CD1c-positive myeloid dendritic cell (primary cell): Measurements from ENCODE around the gene SORL1.
A peak's percentile ranks its signal among the peaks of the same experiment; 100 is the strongest.
"Not testable (repeated sequence)": the region's sequence is repeated elsewhere in the genome, so short reads cannot be mapped to it uniquely, and the experiment has no call there.

Experiments
- DNase-seq: peaks from one replicate; pipeline ENCODE4 v3.0.0-alpha.2; 2016; ENCODE audit errors: extremely low spot score

SORL1 gene

GRCh38 chr11:121478226-121478894 is 26.2 kb downstream of the SORL1 start:
- DNase-seq: no peak

DNA sequence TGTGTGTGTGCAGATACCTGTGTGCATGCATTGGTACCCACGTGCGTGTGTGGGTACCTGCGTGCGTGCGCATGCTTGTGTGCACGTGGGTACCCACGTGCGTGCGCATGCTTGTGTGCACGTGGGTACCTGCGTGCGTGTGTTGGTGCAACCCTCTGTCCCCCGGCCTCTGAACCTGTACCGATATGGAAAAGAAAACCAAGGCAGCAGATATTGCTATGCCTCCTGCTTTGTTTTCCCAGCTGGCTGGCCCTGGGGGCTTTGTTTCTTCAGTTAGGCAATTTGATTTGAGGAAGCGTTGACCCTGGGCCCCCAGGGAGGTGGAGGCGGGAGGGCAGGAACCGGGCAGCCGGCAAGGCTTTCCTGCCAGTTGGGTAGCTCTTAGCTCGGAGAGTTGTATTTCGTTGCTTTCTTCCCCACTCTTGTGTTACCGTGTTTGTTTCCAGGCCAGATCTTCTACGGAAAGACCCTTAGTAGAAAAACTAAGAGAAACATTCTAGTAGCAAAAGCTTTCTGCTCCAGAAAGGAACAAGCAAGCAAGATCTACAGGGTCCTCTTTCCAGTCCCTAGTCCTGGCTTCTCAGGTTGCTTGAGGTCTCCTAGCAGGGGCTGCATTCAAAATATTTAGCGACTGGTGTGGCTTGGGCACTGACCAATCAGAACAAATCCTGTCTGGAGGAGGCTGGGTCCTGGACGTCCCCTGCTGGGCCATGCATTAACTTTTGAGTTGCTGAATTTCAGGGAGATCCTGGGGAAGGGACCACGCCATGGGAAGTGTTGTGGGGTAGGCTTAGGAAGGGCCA is 27.0 kb downstream of the SORL1 start:
- no peak for DNase-seq

GRCh38 chr11:121479698-121480238 is 27.7 kb downstream of the SORL1 start:
- DNase-seq: no peak

DNA sequence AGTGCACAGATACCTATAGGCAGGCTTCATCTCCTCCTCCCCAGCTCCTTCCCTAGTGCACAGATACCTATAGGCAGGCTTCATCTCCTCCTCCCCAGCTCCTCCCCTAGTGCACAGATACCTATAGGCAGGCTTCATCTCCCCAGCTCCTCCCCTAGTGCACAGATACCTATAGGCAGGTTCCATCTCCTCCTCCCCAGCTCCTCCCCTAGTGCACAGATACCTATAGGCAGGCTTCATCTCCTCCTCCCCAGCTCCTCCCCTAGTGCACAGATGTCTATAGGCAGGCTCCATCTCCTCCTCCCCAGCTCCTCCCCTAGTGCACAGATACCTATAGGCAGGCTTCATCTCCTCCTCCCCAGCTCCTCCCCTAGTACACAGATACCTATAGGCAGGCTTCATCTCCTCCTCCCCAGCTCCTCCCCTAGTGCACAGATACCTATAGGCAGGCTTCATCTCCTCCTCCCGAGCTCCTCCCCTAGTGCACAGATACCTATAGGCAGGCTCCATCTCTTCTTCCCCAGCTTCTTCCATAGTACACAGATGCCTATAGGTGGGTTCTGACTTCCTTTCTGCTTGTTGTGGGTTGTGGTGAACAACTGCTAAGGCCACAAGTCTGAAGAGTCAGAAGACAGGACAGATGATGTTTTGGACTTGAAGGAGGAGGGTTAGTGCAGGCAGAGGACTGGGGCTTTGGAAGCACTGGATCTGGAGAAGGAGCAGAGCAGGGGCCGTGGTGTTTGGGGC is 29.5 kb downstream of the SORL1 start:
- DNase-seq: not testable (repeated sequence)

DNA sequence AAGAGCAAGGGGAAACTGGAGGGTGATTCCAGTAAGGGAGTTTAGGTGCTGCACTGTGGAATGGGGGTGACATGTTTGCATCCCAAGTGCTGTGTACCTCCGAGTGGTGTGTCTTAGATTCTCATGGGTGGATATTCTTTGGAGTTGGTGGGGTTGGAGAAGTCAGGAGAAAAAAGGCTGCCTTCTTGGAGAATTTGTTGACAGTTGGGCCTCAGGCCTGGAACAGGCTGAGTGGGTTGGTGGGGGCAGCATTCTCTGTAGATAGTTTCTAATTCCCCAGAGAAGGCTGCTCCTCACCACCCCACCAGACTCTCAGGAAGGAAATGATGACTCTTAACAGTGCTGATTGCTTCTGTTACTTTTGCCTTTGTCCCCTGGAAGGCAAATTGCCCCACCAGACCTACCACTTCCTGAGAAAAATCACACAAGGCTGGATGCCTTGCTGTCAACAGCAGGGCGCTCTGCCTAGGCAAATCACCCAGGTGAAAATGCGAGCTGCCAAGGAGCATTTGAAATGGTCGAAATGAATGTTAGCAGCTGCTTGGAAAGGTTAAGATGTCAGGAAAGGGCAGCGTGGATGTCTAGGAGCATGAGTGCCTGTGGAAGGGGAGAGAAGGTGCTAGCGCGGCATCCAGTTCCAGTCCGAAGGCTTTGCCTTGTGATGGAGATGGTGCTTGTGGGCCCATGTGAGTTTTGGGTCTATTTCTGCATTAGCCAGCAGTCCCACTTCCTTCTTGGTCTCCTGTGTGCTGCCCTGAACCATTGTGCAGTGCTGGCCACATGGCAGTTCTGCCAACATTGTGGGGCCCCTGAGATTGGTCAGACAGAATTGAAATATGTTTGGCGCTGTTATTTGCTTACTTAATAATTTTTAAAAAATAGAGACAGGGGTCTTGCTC is 30.4 kb downstream of the SORL1 start:
- peak; percentile 42 for DNase-seq

DNA sequence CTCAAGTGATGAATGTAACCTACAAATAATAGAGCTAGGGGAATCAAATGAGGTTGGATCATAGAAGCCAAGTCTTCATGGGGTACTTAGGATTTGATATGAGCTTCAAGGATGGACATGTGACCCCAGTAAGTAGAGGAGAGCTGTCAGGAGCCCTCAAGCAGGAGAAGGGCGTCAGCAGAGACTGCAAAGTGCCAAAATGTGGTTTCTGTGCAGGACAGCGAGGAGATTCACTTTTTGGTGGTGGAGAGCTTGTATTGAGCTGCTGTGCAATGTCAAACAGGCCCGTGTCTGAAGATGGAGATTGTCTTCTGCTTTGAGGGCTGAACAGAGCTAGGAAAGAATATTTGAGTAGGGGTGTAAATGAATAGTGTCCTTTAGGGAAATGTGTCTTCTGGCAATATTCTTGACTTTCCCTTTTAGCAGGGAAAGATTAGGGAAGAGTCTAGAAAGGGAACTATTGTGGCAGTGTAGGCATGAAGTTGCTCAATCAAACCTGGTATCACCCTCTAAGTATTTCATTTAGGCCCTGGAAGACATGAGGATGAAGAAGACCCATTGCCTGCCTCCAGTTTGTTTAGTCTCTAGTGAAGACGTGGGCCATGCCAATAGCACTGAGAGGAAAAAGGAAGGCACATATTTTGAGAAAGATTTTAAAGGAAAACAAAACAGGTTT is 31.8 kb downstream of the SORL1 start:
- peak; percentile 62 for DNase-seq

DNA sequence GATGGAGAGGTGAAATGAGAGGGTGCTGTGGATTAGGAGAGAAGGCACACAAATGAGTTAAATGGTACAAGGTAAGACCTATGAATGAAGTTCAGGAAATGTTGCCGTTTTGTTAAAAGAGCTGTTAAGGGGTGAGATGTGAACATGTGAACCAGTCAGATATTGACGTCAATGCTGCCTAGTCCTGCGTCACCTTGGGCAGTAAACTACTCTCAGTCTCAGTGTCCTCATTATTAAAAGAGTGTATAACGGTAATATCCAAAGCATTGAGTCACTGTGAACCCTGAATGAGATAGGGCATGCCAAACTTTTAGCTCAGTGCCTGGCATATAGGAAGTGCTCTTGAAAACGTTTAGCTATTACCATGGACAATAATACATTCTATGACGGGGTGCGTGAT is 33.1 kb downstream of the SORL1 start:
- DNase-seq: no peak

DNA sequence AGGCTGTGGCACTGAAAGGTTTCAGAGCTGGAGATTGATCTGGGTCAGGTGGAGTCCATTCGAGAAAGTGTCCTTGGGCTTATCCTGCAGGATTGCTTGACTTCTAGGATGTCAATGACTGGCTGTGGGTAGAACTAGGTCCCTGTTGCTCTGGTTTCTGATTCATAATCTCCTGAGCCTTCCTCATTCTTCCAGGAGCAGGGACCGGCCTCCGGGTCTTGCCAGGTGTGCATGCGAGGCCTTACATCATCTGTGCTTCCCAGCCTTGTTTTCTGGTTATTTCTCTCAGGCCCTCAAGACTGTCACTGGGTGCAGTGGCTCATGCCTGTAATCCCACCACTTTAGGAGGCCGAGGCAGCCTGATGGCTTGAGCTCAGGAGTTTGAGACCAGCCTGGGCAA is 33.9 kb downstream of the SORL1 start:
- no peak for DNase-seq

DNA sequence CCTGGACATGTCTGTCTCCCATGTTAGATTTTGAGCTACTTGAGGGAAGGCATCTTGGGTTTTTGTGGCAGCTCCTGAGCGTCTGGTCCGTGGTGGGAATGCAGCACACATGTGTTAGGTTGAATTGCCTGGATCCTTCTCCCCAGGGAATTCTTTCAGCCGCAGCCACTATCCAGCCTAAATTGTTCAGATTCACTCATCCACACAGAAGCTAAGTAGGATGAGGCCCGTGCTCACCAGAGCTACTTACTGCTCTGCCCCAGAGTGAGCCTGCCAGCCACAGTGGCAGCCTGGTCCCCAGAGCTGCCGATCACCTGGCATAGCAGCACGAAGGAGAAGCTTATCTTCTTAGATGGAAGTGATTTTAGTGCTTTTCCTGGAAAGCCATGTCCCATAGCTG is 35.1 kb downstream of the SORL1 start:
- DNase-seq: no peak

- no peak for DNase-seq
These were observed 36.1 kb downstream of the SORL1 start for GRCh38 chr11:121488170-121488569.

DNA sequence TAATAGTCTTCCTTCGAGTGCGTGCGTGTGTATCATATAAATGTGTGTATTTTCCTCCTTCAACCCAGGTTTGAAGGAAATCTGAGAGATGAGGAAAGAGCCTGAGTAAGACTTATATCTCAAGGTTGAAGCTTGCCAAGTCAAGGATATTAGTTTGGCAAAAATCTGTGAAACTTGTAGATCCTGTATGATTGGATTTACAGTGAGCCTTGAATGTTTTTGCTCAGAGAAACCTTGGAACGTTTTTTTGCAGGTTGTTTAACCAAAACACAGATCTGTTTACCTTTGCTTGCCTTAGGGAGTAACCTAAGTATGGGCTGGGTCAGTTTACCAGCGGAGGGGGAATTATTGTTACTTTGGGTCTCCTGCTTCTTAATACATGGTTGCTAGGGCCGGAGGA is 36.5 kb downstream of the SORL1 start:
- no peak for DNase-seq

DNA sequence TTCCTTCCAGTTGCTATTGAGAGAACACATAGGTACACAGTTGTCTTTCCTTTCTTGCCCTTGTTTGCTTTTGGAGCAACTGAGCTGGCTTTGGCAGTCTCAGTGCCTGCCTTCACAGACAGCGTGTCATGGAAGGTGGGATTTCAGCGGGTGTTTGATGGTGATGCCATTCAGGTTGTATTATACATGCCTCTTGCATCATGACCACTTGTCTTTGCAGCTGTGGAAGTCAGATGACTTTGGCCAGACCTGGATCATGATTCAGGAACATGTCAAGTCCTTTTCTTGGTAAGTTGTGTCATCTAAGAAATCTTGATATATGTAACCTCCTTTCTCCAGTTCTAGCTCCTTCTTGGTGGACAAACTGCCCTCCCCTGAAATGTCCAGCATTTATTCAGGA is 37.7 kb downstream of the SORL1 start:
- no peak for DNase-seq

- DNase-seq: peak; percentile 73
These were observed 42.4 kb downstream of the SORL1 start for GRCh38 chr11:121494355-121495099.

DNA sequence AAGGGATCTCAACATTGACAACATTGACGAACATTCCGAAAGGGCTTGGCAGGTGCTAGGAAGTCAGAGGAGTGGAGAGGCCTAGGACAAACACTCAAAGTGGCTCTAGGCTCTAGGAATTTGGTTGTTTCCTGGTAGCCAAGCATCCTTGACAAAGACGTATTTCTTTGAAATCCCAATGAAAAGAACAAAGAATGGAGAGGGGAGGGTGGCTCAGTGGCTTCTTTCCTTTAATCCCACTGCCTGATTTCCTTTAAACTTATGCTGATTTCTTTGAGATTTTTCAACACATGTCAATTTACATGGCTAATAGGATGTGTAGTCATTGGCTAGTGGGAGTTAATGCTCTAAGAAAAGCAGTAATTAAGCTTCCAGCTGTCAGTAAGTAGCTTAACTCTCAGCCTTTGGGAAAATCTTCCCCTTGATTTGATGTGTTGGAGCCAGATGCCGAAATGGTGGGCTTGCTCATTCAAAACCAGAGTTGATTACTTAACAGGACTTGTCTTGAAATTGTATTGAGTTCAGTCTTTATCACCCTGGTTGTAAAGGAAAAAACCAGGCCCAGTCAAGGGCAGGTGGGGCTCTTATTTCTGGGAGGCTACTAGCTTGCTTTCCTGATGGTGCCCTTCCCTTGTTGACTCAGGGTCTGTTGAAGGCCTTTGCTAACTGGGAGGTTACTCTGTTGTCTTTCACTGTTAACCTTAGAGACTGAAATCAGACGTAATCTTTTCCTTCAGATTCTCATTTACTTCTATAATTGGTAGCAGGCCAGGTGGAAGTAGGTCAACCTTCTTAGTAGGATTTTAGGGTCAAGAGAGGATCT is 45.3 kb downstream of the SORL1 start:
- no peak for DNase-seq

GRCh38 chr11:121499405-121499804 is 47.3 kb downstream of the SORL1 start:
- no peak for DNase-seq

DNA sequence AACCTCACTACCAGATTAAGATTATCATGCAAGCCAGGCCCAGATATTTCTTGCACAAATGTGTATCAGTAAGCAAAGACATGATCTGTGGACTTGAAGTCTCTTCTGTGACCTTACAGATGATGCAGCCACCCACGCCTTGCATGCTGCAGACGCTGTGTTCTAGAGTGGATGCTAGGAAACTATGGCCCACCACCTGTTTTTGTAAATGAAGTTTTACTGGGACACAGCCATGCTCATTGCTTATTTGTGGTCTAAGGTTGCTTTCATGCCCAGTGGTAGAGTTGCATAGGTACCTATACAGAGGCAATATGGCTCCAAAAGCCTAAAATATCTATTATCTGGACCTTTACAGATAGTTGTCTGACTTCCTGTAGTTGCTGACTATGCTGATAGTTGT is 48.2 kb downstream of the SORL1 start:
- no peak for DNase-seq

DNA sequence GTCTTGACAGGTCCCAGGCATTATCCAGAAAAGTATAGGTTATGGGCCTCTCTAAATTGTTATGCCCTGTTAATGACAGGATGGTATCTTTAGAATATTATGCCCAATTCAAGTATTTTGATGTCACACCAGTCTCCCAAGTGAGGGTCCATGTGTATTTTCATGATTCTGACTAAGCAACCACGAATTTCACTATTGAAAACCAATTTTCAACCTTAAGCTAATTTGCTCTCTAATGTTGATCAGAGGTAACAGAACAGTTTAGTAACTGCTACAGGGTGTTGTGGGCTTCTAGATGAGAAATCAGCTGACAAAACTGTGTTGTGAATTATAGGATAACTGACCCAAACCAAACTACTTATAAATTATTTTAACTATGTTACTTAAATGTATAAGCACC is 48.6 kb downstream of the SORL1 start:
- no peak for DNase-seq

GRCh38 chr11:121503051-121503450 is 50.9 kb downstream of the SORL1 start:
- peak; percentile 49 for DNase-seq

GRCh38 chr11:121506237-121506636 is 54.1 kb downstream of the SORL1 start:
- DNase-seq: not testable (repeated sequence)
